Lung (tissue), 12 donors: ENCODE data around the gene TCTN3. TPM values are rescaled to one million over a fixed set of nuclear protein-coding genes. Genes with fewer than 3 reads are reported as not detected.

Experiments used
- ATAC-seq: fragments of 200-7000 bp; cut with Tn5 transposase; one replicate; pipeline ENCODE4 v1.9.1; 2020; ENCODE audit warnings: moderate number of reproducible peaks; ENCODE audit not compliant: insufficient read depth, low FRiP score
- DNase-seq, 3 donors: peaks; one replicate each; pipeline ENCODE4 v3.0.0-alpha.2; 2013 to 2017
- H3K27ac ChIP-seq, 2 donors: one replicate each; pipeline ENCODE4 v1.5.1; 2013; ENCODE audit warnings: mild to moderate bottlenecking in 2 of 2, moderate library complexity in 2 of 2, control low read depth in 1 of 2, inconsistent platforms in 1 of 2, low read depth in 1 of 2, low read length in 1 of 2
- H3K27me3 ChIP-seq, 3 donors: one replicate each; pipeline ENCODE4 v1.5.1; 2013; ENCODE audit warnings: low read length in 2 of 3; ENCODE audit not compliant: control insufficient read depth in 3 of 3, insufficient read depth in 3 of 3
- H3K36me3 ChIP-seq, 4 donors: one replicate each; pipeline ENCODE4 v1.5.1; 2013; ENCODE audit warnings: low read length in 4 of 4, mild to moderate bottlenecking in 1 of 4, moderate library complexity in 1 of 4; ENCODE audit not compliant: control insufficient read depth in 4 of 4, insufficient read depth in 4 of 4
- H3K4me1 ChIP-seq, 5 donors: one replicate each; pipeline ENCODE4 v1.5.1; 2013; ENCODE audit warnings: low read length in 5 of 5, mild to moderate bottlenecking in 2 of 5, moderate library complexity in 1 of 5; ENCODE audit not compliant: control insufficient read depth in 5 of 5, insufficient read depth in 5 of 5
- H3K4me3 ChIP-seq: one replicate; pipeline ENCODE4 v1.5.1; 2013; ENCODE audit warnings: mild to moderate bottlenecking, control low read depth, moderate library complexity
- H3K9ac ChIP-seq, 2 donors: one replicate each; pipeline ENCODE4 v1.5.1; 2013; ENCODE audit warnings: low read length in 2 of 2, control low read depth in 1 of 2; ENCODE audit not compliant: insufficient read depth in 1 of 2
- H3K9me3 ChIP-seq, 4 donors: one replicate each; pipeline ENCODE4 v1.5.1; 2013; ENCODE audit warnings: low read length in 3 of 4, mild to moderate bottlenecking in 1 of 4, moderate library complexity in 1 of 4; ENCODE audit not compliant: control insufficient read depth in 4 of 4, insufficient read depth in 3 of 4
- WGBS, 2 donors: extraction: QIAGEN DNeasy Blood & Tissue Kit; methylation state at CpG; one replicate each; pipeline ENCODE4 v1.1.7; 2013; 5-methylcytosine and 5-hydroxymethylcytosine counted together
- polyA plus RNA-seq, 2 donors: library from polyadenylated mRNA; stranded (reverse); fragments of 200-250 nt; gene quantifications; one replicate each; pipeline ENCODE4 v1.2.1, GENCODE V29; 2013
- total RNA-seq, 2 donors: library from RNA; depleted of rRNA in 1 of 2; stranded (reverse); fragments of >200 nt in 1 of 2; gene quantifications; one replicate each; pipeline ENCODE4 v1.2.1, GENCODE V29; 2014 to 2021
- TF ChIP-seq, protein P1 (sequence below): IDR thresholded peaks from 2 replicates; pipeline ENCODE4 v1.5.1; 2012; ENCODE audit warnings: mild to moderate bottlenecking; ENCODE audit errors: control extremely low read depth, extremely low read depth
- donor health status: control.
- donor health status: control.
- donor health status: Bipolar disorder and iron deficiency.
- donor health status: healthy.
- donor health status: DM: yes; HTN: yes; CAD: no.

TCTN3 gene
- total and polyA plus RNA-seq, 4 donors: 13.1 to 43.2 (median 29.8) TPM

DNA sequence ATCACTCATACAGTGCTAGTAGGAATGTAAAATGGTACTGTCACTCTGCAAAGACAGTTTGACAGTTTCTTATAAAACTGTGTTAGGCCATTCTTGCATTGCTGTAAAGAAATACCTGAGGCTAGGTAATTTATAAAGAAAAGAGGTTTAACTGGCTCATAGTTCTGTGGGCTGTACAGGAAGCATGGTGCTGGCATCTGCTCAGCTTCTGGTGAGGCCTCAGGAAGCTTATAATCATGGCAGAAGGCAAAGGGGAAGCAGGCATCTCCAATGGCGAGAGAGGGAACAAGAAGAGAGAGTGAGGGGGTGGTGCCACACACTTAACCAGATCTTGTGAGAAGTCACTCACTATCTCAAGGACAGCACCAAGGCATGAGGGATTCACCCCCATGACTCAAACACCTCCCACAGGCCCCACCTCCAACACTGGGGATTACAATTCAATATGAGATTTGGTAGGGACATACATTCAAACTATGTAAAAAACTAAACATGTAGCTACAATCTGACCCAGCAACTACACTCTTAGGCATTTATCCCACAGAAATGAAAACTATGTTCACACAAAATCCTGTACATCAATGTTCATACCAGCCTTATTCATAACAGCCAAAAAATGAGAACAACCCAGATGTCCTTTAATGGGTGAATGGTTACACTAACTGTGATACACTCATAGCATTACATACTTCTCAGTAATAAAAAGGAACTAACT, 42.2 kb downstream of the TCTN3 start:
- TF ChIP-seq, protein P1, sequence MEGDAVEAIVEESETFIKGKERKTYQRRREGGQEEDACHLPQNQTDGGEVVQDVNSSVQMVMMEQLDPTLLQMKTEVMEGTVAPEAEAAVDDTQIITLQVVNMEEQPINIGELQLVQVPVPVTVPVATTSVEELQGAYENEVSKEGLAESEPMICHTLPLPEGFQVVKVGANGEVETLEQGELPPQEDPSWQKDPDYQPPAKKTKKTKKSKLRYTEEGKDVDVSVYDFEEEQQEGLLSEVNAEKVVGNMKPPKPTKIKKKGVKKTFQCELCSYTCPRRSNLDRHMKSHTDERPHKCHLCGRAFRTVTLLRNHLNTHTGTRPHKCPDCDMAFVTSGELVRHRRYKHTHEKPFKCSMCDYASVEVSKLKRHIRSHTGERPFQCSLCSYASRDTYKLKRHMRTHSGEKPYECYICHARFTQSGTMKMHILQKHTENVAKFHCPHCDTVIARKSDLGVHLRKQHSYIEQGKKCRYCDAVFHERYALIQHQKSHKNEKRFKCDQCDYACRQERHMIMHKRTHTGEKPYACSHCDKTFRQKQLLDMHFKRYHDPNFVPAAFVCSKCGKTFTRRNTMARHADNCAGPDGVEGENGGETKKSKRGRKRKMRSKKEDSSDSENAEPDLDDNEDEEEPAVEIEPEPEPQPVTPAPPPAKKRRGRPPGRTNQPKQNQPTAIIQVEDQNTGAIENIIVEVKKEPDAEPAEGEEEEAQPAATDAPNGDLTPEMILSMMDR: no peak
- H3K4me1 ChIP-seq: peaks cover 0 to 8% (median 5%) of the 10 kb centered on the region in 5 donors
- no peak overlapping the region for H3K9ac ChIP-seq
- no peak overlapping the region for H3K27ac ChIP-seq
- no peak for ATAC-seq
- WGBS, 2 donors: 89 to 96% methylated on average over 1 of the region's 1 CpG
- H3K4me3 ChIP-seq: no peak overlapping the region
- no peaks in the 10 kb centered on the region for H3K27me3 ChIP-seq
- no peak for DNase-seq
- no peaks in the 10 kb centered on the region for H3K9me3 ChIP-seq
- peaks cover 7 to 24% (median 16%) of the 10 kb centered on the region in 4 donors for H3K36me3 ChIP-seq

GRCh38 chr10:95650232-95650631, 43.5 kb downstream of the TCTN3 start:
- no peak for ATAC-seq
- TF ChIP-seq, protein P1: no peak
- Histone ChIP-seq H3K36me3 (peaks cover 10 to 24% (median 22%) of the 10 kb centered on the region in 4 donors), H3K4me1 (peaks cover 0 to 9% (median 0%) of the 10 kb centered on the region in 5 donors), H3K9me3 (no peaks in the 10 kb centered on the region), H3K27me3 (no peaks in the 10 kb centered on the region), H3K4me3 (no peak overlapping the region), H3K9ac (no peak overlapping the region), H3K27ac (no peak overlapping the region)
- DNase-seq: peak in 1 of 3 donors; percentile 5
- 81 to 94% methylated on average over 2 of the region's 2 CpGs for WGBS, 2 donors

- Histone ChIP-seq H3K9ac (no peak overlapping the region), H3K27ac (no peak overlapping the region), H3K4me1 (peaks cover 0 to 9% (median 0%) of the 10 kb centered on the region in 5 donors), H3K4me3 (no peak overlapping the region), H3K9me3 (no peaks in the 10 kb centered on the region), H3K27me3 (no peaks in the 10 kb centered on the region), H3K36me3 (peaks cover 15 to 24% (median 22%) of the 10 kb centered on the region in 4 donors)
- no peak for ATAC-seq
- DNase-seq: no peak
- TF ChIP-seq, protein P1: no peak
- 98 to 100% methylated on average over 1 of the region's 1 CpG for WGBS, 2 donors
Measured at GRCh38 chr10:95648138-95648537, 45.6 kb downstream of the TCTN3 start.
